ENCODE results near the gene CD74. TPM values are rescaled to one million over a fixed set of nuclear protein-coding genes. Genes with fewer than 3 reads are reported as not detected.

The CD74 gene
- total and polyA plus RNA-seq, 10 of the 15 experiments (the other 5 are each of a cell fraction or from before 2014, with no cell fraction given), result 1,387 to 11,063 (median 3,922) TPM

GRCh38 chr5:150407096-150407720 is 5.5 kb downstream of the CD74 start (continued):
- TF ChIP-seq CEBPZ (IDR thresholded peaks at IDR 0.05; ENCODE audit: low read depth, low read length), result no peak

DNA sequence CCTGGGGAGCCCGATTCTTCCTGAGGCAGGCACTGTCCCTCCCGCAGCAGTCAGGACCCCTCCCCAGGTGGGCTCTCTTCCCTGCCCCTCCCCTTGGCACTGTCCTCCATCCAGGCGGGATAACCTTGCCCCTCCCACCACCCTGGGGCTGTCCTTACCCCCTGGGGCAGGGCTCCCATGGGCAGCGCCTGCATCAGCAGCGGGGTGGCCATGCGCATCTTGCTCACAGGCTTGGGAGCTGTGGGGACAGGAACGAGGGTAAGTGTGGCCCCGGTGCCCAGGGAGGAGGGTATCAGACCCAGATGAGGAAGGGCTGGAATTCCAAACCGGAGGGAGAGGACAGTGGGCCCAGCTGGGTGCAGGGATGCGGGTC is 6.0 kb downstream of the CD74 start:
- H3K4me2 ChIP-seq (ENCODE audit: control insufficient read depth, insufficient read depth), result peak overlapping the region; percentile 91
- intact Hi-C loops (cut with micrococcal nuclease; ENCODE audit: unreplicated experiment), result no loop called here
- no peaks in the 10 kb centered on the region for H3K27me3 ChIP-seq (replicated peaks in 1 of 2; ENCODE audit: control insufficient read depth in 2 of 2, insufficient read depth in 2 of 2, low read length in 1 of 2)
- H3K9ac ChIP-seq (ENCODE audit: control insufficient read depth, insufficient read depth, low read length), result peak overlapping the region; percentile 61; the same call in 1 of the 2 replicates
- peaks cover 53 to 62% of the 10 kb centered on the region in 2 experiments for H3K36me3 ChIP-seq (ENCODE audit: control insufficient read depth in 2 of 2, insufficient read depth in 2 of 2, low read length in 1 of 2)
- peaks cover 14% of the 10 kb centered on the region for H3K4me1 ChIP-seq (ENCODE audit: control insufficient read depth, insufficient read depth, low read length)
- H3K27ac ChIP-seq (ENCODE audit: control insufficient read depth, insufficient read depth), result no peak overlapping the region; the same call in 1 of the 2 replicates
- H3K4me3 ChIP-seq, result peak overlapping the region; percentile 99; the same call in 1 of the 2 replicates
- POLR2A ChIA-PET, result interaction anchor here (1.2 to 1.4 kb wide), 3 partner anchors 8 to 31 kb away, joined by 3 to 8 read pairs (median 5); no protein-coding TSS in a partner anchor
- no peak for DNase-seq (ENCODE audit: low read depth, low spot score)
- in situ Hi-C loops (cut with MboI), result no loop called here
- peaks cover 62% of the 10 kb centered on the region for H4K20me1 ChIP-seq (ENCODE audit: control insufficient read depth, insufficient read depth)
- RAD21 ChIA-PET (ENCODE audit: unreplicated experiment), result interaction anchor here (2.2 kb wide), 1 partner anchor 29 kb away, joined by 7 read pairs; no protein-coding TSS in a partner anchor
- H3K79me2 ChIP-seq (ENCODE audit: control insufficient read depth, insufficient read depth, low read length), result peaks cover 60% of the 10 kb centered on the region
- CTCF ChIA-PET, result interaction anchor here (2.1 to 14.0 kb wide), 2 partner anchors 9 to 29 kb away, joined by 11 to 274 read pairs; no protein-coding TSS in a partner anchor
- SMC1A ChIA-PET (ENCODE audit: uncharacterized antibody, unreplicated experiment), result interaction anchor here (1.0 to 1.4 kb wide), 4 partner anchors 8 to 25 kb away, joined by 3 to 4 read pairs (median 4); no protein-coding TSS in a partner anchor
- H2AFZ ChIP-seq (ENCODE audit: control insufficient read depth, low read depth, low read length), result no peak overlapping the region
- ATAC-seq, result peak; percentile 0
- no TSS peak for BruUV-seq (replicated peaks)
- no peaks in the 10 kb centered on the region for H3K9me3 ChIP-seq (replicated peaks; ENCODE audit: control insufficient read depth, insufficient read depth, low read length)
- 34% methylated on average over 10 of the region's 10 CpGs for WGBS (ENCODE audit: insufficient coverage, insufficient replicate concordance, low lambda C conversion rate, missing lambda C conversion rate)
- FAIRE-seq, result no peak
- TF ChIP-seq GATAD2B (conservative IDR thresholded peaks at IDR 0.05; ENCODE audit: low read depth) (no peak), CREM (IDR thresholded peaks at IDR 0.05; ENCODE audit: low read depth) (no peak), EP300 (IDR thresholded peaks at IDR 0.05; ENCODE audit: borderline replicate concordance in 1 of 2, control insufficient read depth in 1 of 2, low read depth in 2 of 2, low read length in 2 of 2) (no peak), ZBTB33 (IDR thresholded peaks at IDR 0.05) (no peak), ZNF592 (IDR thresholded peaks at IDR 0.05) (no peak), MYC (IDR thresholded peaks at IDR 0.05; ENCODE audit: insufficient read depth, insufficient read length, insufficient replicate concordance, low read length, severe bottlenecking) (no peak), ZNF384 (IDR thresholded peaks at IDR 0.05; ENCODE audit: borderline replicate concordance, low read depth, low read length) (no peak), RELA (IDR thresholded peaks at IDR 0.05; ENCODE audit: borderline replicate concordance, partially characterized antibody) (no peak), PAX5 (IDR thresholded peaks at IDR 0.05; ENCODE audit: borderline replicate concordance, low read depth, low read length) (peak; percentile 7; the same call in 1 of the 2 replicates)

Measured in GM12878 (cell line).